LNCaP clone FGC (cell line): ENCODE measurements around the gene SDCCAG8.

Source experiments
- DNase-seq: peaks from one replicate; pipeline ENCODE4 v3.0.0-alpha.2; 2011; ENCODE audit warnings: low read depth
- H3K4me3 ChIP-seq: 2 replicates; pipeline ENCODE4 v1.5.1; 2011; ENCODE audit warnings: mild to moderate bottlenecking, low read depth, low read length, control low read depth
- CTCF ChIP-seq: IDR thresholded peaks from 2 replicates; pipeline ENCODE4 v1.5.1; 2012; ENCODE audit warnings: mild to moderate bottlenecking; ENCODE audit not compliant: control insufficient read depth, insufficient read depth; ENCODE audit errors: extremely low read depth

Gene SDCCAG8

GRCh38 chr1:243397613-243398321 lies 141.9 kb downstream of the SDCCAG8 start:
- no peak for TF ChIP-seq CTCF
- H3K4me3 ChIP-seq = no peak overlapping the region
- DNase-seq = peak; percentile 56

GRCh38 chr1:243399561-243400155 lies 143.8 kb downstream of the SDCCAG8 start:
- DNase-seq = no peak
- no peak overlapping the region for H3K4me3 ChIP-seq
- no peak for TF ChIP-seq CTCF

- TF ChIP-seq CTCF = no peak
- no peak for DNase-seq
- no peak overlapping the region for H3K4me3 ChIP-seq
Measured at GRCh38 chr1:243402868-243403267, 147.0 kb downstream of the SDCCAG8 start.

- no peak for TF ChIP-seq CTCF
- DNase-seq = no peak
- H3K4me3 ChIP-seq = no peak overlapping the region
Measured at GRCh38 chr1:243406424-243406823, 150.6 kb downstream of the SDCCAG8 start.

- no peak for DNase-seq
- H3K4me3 ChIP-seq = no peak overlapping the region
- TF ChIP-seq CTCF = no peak
Measured at GRCh38 chr1:243407284-243408018, 151.6 kb downstream of the SDCCAG8 start.

- no peak for TF ChIP-seq CTCF
- H3K4me3 ChIP-seq = no peak overlapping the region
- no peak for DNase-seq
Measured at GRCh38 chr1:243408479-243408878, 152.6 kb downstream of the SDCCAG8 start.
